GM19099 (cell line): Measurements from ENCODE around the gene RBPJL.

ENCODE experiments used
- POLR2A ChIP-seq: IDR thresholded peaks from 3 replicates; pipeline ENCODE4 v1.6.1; 2011; ENCODE audit warnings: low read depth; ENCODE audit not compliant: insufficient read length; ENCODE audit errors: extremely low read depth

Gene RBPJL, protein sequence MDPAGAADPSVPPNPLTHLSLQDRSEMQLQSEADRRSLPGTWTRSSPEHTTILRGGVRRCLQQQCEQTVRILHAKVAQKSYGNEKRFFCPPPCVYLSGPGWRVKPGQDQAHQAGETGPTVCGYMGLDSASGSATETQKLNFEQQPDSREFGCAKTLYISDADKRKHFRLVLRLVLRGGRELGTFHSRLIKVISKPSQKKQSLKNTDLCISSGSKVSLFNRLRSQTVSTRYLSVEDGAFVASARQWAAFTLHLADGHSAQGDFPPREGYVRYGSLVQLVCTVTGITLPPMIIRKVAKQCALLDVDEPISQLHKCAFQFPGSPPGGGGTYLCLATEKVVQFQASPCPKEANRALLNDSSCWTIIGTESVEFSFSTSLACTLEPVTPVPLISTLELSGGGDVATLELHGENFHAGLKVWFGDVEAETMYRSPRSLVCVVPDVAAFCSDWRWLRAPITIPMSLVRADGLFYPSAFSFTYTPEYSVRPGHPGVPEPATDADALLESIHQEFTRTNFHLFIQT

DNA sequence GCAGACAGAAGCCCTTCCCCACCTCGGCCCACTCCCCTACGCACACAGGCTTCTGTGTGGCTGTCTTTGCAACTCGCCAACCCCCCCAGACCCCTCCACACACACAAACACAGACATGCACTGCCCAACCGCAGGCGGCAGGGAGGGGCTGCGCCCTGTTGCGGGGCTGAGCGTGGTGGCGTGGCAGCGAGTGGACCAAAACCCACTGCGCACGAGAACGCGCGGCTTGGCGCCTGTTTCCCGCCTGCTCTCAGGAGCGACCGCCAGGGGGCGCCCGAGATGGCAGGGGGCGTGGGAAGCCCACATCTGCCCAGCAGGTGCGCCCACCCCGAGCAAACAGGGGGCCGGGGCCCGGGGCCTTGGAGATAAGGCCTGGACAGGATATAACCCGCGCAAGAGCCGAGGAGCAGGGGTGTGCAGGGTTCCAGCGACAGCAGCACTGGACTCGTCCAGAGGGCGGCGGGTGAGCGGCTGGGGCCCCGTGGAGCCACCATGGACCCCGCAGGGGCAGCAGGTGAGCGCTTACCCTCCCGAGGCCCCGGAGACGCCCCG, at the start of gene RBPJL:
Gene RBPJL, plus strand, starts transcription at position 410 of the 552 bp plus-strand sequence. Its CDS starts 83 bp downstream, at position 493.
- no peak for TF ChIP-seq POLR2A

DNA sequence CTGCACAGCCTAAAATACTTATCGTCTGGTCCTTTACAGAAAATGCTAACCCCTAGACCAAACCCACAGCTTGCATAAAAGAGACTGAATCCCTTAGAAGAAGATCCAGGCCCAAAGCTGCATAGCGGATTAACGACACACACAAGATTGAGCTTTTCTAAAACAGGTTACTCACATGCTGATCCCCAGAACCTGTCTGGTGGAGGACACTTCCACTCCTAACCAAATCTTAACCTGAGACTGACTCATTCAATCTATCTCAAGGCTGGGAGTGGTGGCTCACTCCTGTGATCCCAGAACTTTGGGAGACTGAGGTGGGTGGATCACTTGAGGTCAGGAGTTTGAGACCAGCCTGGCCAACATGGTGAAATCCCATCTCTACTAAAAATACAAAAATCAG, 49.5 kb upstream of the RBPJL start:
- no peak for TF ChIP-seq POLR2A

- TF ChIP-seq POLR2A, result no peak
Measured at GRCh38 chr20:45257711-45258110, 48.9 kb upstream of the RBPJL start.

- no peak for TF ChIP-seq POLR2A
Measured at GRCh38 chr20:45258259-45258658, 48.4 kb upstream of the RBPJL start.

GRCh38 chr20:45258664-45259063, 48.0 kb upstream of the RBPJL start:
- no peak for TF ChIP-seq POLR2A

- no peak for TF ChIP-seq POLR2A
Measured at GRCh38 chr20:45263556-45264266, 42.9 kb upstream of the RBPJL start.

DNA sequence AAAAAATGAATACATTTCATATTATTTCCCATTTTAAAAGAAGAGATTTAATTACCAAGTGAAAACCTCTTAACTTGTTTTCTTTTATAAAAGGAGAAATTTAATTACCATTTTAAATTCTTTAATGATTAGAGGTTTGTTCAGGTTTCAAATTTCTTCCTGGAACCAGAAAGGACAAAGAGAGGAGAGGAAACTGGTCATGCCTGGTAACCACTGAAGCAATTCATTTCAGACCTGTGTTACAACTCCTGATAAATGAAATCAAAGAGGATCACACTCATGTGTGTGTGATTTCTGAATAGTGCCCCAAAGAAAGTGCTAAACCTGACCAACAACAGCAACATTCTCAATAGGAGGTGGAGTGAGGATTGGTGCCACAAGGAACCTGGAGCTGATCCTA, 39.7 kb upstream of the RBPJL start:
- no peak for TF ChIP-seq POLR2A

GRCh38 chr20:45268531-45268930, 38.1 kb upstream of the RBPJL start:
- no peak for TF ChIP-seq POLR2A

DNA sequence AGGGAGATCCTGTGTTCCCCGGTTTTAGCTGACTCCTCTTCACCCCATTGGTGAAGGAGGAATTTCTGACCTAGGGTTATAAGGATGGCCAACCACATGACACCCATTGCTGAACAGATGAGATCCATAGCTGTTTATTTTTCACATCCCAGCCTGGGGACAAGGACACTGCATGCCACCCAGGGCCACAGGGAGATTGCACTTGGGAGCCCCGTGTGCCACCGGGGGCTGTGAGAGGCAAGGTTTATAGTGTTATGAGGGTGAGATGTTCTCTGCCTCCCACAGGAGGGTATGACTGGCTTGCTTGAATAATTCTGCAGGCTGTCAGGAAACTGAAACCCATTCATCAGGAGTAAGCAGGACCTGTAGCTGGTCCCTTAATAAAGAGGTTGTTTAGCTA, 37.6 kb upstream of the RBPJL start:
- no peak for TF ChIP-seq POLR2A

- TF ChIP-seq POLR2A, result no peak
Measured at GRCh38 chr20:45269754-45270270, 36.8 kb upstream of the RBPJL start.

- no peak for TF ChIP-seq POLR2A
Measured at GRCh38 chr20:45275338-45275737, 31.3 kb upstream of the RBPJL start.

GRCh38 chr20:45279992-45280391, 26.6 kb upstream of the RBPJL start:
- TF ChIP-seq POLR2A, result no peak

DNA sequence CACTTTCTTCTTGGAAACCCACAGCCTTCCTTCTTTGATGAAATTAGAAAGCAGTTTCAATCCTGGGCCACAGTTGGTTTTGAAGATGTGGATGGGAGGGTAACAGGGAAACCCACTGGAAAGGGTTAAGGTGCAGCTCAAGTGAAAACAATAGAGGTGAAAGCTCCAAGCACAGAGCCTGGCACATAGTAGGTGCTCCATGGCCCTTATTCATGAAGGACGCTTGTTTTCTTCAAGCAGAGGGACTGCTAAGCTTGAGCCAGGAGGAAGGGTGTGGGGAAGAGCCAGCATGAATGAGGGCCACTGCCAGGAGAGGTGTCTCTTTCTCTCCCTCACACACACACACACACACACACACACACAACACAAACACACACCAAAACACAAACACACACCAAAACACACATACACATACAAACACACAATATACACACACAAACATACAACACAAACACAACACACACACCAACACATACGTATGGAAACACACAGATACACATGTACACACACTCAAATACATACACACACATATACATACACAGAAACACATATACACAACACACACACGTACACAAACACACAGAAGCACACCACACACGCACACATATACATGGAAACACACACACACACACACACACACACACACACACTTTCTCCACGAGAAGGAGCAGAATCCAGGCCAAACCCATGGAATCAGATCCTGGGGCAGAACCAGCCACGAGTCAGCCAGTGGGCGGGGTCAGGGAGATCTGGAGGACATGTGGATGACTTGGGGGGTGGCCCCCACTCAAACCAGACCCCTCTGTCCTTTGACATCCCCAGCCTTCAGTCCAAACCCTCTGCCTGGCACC, 23.7 kb upstream of the RBPJL start:
- TF ChIP-seq POLR2A, result no peak

GRCh38 chr20:45283551-45284057, 23.0 kb upstream of the RBPJL start:
- TF ChIP-seq POLR2A, result no peak
